ENCODE measurements around the gene GNG4.

DNA sequence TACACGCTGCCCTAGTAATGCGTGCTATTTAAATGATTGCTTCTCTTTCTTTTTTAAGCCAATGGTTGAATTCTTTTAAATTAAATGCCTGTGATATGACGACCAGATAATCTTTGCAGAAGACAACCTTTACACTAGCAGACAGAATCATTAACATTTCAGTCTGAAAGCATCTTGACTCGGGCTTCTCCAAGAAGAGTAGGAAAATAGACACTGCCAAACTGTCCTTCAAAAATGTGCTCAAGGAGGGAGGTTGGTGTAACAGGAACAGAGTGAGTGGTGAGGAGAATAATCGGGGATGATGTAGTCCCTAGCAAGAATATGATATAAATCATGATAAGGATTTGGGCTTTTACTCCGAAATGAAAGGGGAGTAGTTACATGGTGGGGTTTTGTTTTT, 138.8 kb downstream of the GNG4 start:
- TF ChIP-seq POLR2A (IDR thresholded peaks at IDR 0.05; ENCODE audit: low read depth, low read length) (no peak), SPI1 (IDR thresholded peaks at IDR 0.05; ENCODE audit: low read depth, low read length) (no peak), POLR2AphosphoS5 (IDR thresholded peaks at IDR 0.05; ENCODE audit: low read depth, low read length) (no peak), TAF1 (IDR thresholded peaks at IDR 0.05; ENCODE audit: low read depth, low read length) (no peak), PAX5 (IDR thresholded peaks at IDR 0.05; ENCODE audit: insufficient read depth, low read length, severe bottlenecking) (no peak), POU2F2 (IDR thresholded peaks at IDR 0.05; ENCODE audit: low read depth, low read length) (no peak)
